Panc1 (cell line): ENCODE measurements around the gene DNPH1. TPM values are rescaled to one million over a fixed set of nuclear protein-coding genes. Genes with fewer than 3 reads are reported as not detected.

Experiments used
- ATAC-seq: fragments of 200-7000 bp; cut with Tn5 transposase; 2 replicates; pipeline ENCODE4 v1.9.1; 2020; ENCODE audit warnings: mild to moderate bottlenecking, moderate library complexity
- BruUV-seq: library from RNA; stranded (reverse); fragments of 400-500 nt; replicated peaks from 2 replicates; lab custom pipeline; 2021; lab: Mats Ljungman, UMichigan
- CTCF ChIA-PET: fragments of 300-600 bp; sonication (Branson Sonifier 250); formaldehyde crosslinking; loops from one replicate; lab custom pipeline; 2022; ENCODE audit warnings: antibody characterized with exemption; lab: Charles Lee
- POLR2A ChIA-PET: fragments of 300-600 bp; sonication (Branson Sonifier 250); formaldehyde crosslinking; loops from one replicate; lab custom pipeline; 2022; ENCODE audit warnings: antibody characterized with exemption; lab: Charles Lee
- DNase-seq: peaks from one replicate; pipeline ENCODE4 v3.0.0-alpha.2; 2010; ENCODE audit warnings: low read depth, low spot score
- H3K27ac ChIP-seq: 2 replicates; pipeline ENCODE4 v1.5.1; 2011; ENCODE audit warnings: mild to moderate bottlenecking, low read length, inconsistent platforms
- H3K27me3 ChIP-seq: fragments of 200-500 bp; sonication (Bioruptor generic); 2 replicates; pipeline ENCODE4 v1.6.0; 2014; ENCODE audit warnings: low read length, inconsistent platforms; ENCODE audit not compliant: control insufficient read depth, insufficient read depth
- H3K36me3 ChIP-seq: fragments of 200-500 bp; sonication (Bioruptor generic); 2 replicates; pipeline ENCODE4 v1.5.1; 2014; ENCODE audit warnings: inconsistent platforms, mild to moderate bottlenecking, low read length, moderate library complexity; ENCODE audit not compliant: control insufficient read depth, insufficient read depth
- H3K4me1 ChIP-seq: 2 replicates; pipeline ENCODE4 v1.5.1; 2011; ENCODE audit warnings: inconsistent platforms, mild to moderate bottlenecking, low read length, moderate library complexity; ENCODE audit not compliant: control insufficient read depth, insufficient read depth
- H3K4me3 ChIP-seq, 2 experiments: 2 replicates each; pipeline ENCODE4 v1.5.1; 2011 to 2012; ENCODE audit warnings: low read depth in 2 of 2, low read length in 2 of 2, mild to moderate bottlenecking in 2 of 2, inconsistent platforms in 1 of 2, moderate library complexity in 1 of 2
- H3K9me3 ChIP-seq: fragments of 200-500 bp; sonication (Bioruptor generic); 2 replicates; pipeline ENCODE4 v1.5.1; 2014; ENCODE audit warnings: low read depth, mild to moderate bottlenecking, inconsistent platforms, low read length, moderate library complexity; ENCODE audit not compliant: control insufficient read depth, insufficient read depth
- POLR2AphosphoS5 ChIP-seq: IDR thresholded peaks from 2 replicates; pipeline ENCODE4 v1.6.1; 2012; ENCODE audit warnings: mild to moderate bottlenecking, low read depth, low read length, moderate library complexity
- SIN3A ChIP-seq: IDR thresholded peaks from 2 replicates; pipeline ENCODE4 v1.6.1; 2012; ENCODE audit warnings: low read depth, mild to moderate bottlenecking, low read length, moderate library complexity, borderline replicate concordance; ENCODE audit not compliant: insufficient read depth
- TCF7L2 ChIP-seq: IDR thresholded peaks from 2 replicates; pipeline ENCODE4 v1.6.1; 2011; ENCODE audit warnings: mild to moderate bottlenecking, low read depth, low read length, inconsistent platforms
- in situ Hi-C: cut with HindIII; loops from 2 replicates; pipeline ENCODE4 v1.10.0; 2016; ENCODE audit warnings: low sequenced_read_pairs, low pct_unique_long_range_greater_than_20kb
- intact Hi-C: fragments of 100-400 bp; cut with micrococcal nuclease; formaldehyde crosslinking; loops from one replicate; pipeline ENCODE4 v1.10.0; 2022; ENCODE audit not compliant: unreplicated experiment
- total RNA-seq: library from RNA; stranded (reverse); gene quantifications from one replicate; pipeline ENCODE4 v1.2.1, GENCODE V29; 2021; ENCODE audit not compliant: unreplicated experiment
- TF ChIP-seq, protein P1 (sequence below), 2 experiments: IDR thresholded peaks; 2 replicates each; pipeline ENCODE4 v1.6.1; 2011 to 2012; ENCODE audit warnings: low read depth in 2 of 2, control low read depth in 1 of 2, low read length in 1 of 2, mild to moderate bottlenecking in 1 of 2, moderate library complexity in 1 of 2; ENCODE audit not compliant: insufficient read depth in 1 of 2
- TF ChIP-seq, protein P2 (sequence below): fragments of 450-650 bp; IDR thresholded peaks from 2 replicates; pipeline ENCODE4 v1.5.1; 2017; ENCODE audit warnings: mild to moderate bottlenecking

The DNPH1 gene
- total RNA-seq, 1 experiment from 2014 or later: 67.3 TPM

DNA sequence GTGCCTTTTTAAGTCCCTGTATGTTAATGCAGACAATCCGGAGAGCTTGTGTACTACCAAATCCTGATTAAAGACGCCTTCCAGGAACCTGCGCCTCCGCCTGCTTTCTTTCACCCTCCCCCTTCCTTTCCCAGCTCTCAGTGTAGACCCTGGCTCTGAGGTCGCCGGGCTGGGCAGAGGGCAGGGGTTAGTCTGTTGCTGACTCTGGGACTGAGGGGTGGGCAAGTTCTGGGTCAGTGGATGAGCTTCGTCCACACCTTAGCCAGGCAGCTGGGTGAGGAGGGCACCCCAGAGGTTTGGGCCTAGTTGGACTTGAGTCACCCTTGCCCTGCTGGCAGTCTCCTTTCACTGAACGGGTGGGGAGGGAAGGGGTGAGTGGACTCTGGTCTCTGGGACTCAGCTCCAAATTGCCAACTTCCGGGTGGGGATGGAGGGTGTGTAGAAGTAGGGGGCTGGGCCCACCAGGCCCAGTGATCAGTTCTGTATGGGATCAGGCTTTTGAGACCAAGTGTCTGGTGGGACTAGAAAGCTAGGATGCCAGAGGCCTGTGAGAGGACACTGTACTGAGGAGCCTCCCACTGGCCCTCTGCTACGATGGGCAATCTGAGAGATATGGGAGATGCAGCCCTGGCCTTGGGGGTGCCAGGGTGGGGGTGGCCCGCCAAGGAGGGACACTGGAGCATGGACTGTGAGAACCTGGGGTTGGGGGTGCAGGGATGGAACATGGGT, 47.5 kb upstream of the DNPH1 start:
- ChIA-PET POLR2A (no interaction called here), CTCF (interaction anchor here (0.8 kb wide), 1 partner anchor 32 kb away, joined by 4 read pairs; the partner anchor contains the start of gene CRIP3)
- BruUV-seq: no TSS peak
- Histone ChIP-seq H3K27me3 (0 out of 2 replicates have a peak, but pooled peaks cover 2% of the 10 kb centered on the region), H3K9me3 (no peaks in the 10 kb centered on the region), H3K27ac (no peak overlapping the region), H3K36me3 (no peaks in the 10 kb centered on the region), H3K4me1 (no peaks in the 10 kb centered on the region), H3K4me3 (no peak overlapping the region)
- TF ChIP-seq TCF7L2 (no peak), POLR2AphosphoS5 (no peak), SIN3A (no peak)
- TF ChIP-seq, protein P1, sequence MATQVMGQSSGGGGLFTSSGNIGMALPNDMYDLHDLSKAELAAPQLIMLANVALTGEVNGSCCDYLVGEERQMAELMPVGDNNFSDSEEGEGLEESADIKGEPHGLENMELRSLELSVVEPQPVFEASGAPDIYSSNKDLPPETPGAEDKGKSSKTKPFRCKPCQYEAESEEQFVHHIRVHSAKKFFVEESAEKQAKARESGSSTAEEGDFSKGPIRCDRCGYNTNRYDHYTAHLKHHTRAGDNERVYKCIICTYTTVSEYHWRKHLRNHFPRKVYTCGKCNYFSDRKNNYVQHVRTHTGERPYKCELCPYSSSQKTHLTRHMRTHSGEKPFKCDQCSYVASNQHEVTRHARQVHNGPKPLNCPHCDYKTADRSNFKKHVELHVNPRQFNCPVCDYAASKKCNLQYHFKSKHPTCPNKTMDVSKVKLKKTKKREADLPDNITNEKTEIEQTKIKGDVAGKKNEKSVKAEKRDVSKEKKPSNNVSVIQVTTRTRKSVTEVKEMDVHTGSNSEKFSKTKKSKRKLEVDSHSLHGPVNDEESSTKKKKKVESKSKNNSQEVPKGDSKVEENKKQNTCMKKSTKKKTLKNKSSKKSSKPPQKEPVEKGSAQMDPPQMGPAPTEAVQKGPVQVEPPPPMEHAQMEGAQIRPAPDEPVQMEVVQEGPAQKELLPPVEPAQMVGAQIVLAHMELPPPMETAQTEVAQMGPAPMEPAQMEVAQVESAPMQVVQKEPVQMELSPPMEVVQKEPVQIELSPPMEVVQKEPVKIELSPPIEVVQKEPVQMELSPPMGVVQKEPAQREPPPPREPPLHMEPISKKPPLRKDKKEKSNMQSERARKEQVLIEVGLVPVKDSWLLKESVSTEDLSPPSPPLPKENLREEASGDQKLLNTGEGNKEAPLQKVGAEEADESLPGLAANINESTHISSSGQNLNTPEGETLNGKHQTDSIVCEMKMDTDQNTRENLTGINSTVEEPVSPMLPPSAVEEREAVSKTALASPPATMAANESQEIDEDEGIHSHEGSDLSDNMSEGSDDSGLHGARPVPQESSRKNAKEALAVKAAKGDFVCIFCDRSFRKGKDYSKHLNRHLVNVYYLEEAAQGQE (IDR thresholded peaks at IDR 0.05; ENCODE audit: insufficient read depth in 1 of 2, low read depth in 2 of 2, low read length in 1 of 2): no peak
- TF ChIP-seq, protein P2, sequence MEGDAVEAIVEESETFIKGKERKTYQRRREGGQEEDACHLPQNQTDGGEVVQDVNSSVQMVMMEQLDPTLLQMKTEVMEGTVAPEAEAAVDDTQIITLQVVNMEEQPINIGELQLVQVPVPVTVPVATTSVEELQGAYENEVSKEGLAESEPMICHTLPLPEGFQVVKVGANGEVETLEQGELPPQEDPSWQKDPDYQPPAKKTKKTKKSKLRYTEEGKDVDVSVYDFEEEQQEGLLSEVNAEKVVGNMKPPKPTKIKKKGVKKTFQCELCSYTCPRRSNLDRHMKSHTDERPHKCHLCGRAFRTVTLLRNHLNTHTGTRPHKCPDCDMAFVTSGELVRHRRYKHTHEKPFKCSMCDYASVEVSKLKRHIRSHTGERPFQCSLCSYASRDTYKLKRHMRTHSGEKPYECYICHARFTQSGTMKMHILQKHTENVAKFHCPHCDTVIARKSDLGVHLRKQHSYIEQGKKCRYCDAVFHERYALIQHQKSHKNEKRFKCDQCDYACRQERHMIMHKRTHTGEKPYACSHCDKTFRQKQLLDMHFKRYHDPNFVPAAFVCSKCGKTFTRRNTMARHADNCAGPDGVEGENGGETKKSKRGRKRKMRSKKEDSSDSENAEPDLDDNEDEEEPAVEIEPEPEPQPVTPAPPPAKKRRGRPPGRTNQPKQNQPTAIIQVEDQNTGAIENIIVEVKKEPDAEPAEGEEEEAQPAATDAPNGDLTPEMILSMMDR: no peak
- intact Hi-C loops: no loop called here
- in situ Hi-C loops: no loop called here
- DNase-seq: no peak
- no peak for ATAC-seq

DNA sequence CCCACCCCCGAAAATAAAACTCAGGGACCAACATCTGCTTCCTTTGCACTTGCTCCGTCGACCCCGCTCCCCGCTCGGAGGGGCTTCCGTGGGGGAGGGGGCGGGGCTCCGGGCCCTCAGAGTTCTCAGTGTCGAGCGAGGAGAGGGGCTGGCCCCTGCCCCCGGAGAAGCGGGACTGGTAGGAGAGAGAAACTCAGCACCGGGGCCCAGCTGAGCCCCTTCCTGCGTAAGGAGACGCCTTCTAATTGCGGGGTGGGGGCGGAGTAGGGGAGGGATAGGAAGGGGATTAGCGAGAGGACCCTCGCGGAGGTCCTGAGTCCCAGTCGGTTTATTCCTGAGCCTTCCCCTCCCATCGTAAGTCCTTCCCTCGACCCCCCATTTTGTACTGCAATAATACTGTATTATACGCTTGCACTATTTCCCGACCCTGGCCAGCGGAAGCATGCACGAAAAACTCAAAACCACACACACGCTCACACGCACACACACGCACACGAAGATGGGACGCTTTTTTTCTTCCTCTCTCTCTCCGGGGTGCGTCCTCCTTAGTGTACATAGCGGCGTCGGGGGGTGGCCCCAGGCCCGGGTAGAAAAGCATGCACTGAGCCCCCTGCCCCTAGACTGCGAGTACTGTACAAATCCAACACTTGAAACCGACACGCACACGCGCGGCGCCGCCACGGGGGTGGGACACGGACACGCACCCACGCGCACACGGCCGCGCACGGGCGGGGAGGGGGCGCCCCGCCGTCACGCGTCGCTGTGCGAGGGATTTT, 46.7 kb upstream of the DNPH1 start:
- no peak for DNase-seq
- BruUV-seq: no TSS peak
- Histone ChIP-seq H3K4me3 (no peak overlapping the region), H3K9me3 (no peaks in the 10 kb centered on the region), H3K27ac (no peak overlapping the region), H3K27me3 (0 out of 2 replicates have a peak, but pooled peaks cover 2% of the 10 kb centered on the region), H3K4me1 (no peaks in the 10 kb centered on the region), H3K36me3 (no peaks in the 10 kb centered on the region)
- in situ Hi-C loops: no loop called here
- POLR2A ChIA-PET: no interaction called here
- TF ChIP-seq, protein P1 (IDR thresholded peaks at IDR 0.05; ENCODE audit: insufficient read depth in 1 of 2, low read depth in 2 of 2, low read length in 1 of 2): no peak
- no peak for TF ChIP-seq POLR2AphosphoS5
- no peak for TF ChIP-seq SIN3A
- TF ChIP-seq, protein P2: no peak
- no peak for TF ChIP-seq TCF7L2
- CTCF ChIA-PET: interaction anchor here (0.7 to 0.8 kb wide), 2 partner anchors 32 to 34 kb away, joined by 3 to 4 read pairs; partner anchors contain the start of gene CRIP3
- intact Hi-C loops: no loop called here
- ATAC-seq: no peak
